ENCODE data around the gene DDR1. TPM values are rescaled to one million over a fixed set of nuclear protein-coding genes. Genes with fewer than 3 reads are reported as not detected.
"Not testable (repeated sequence)": the region's sequence is repeated elsewhere in the genome, so short reads cannot be mapped to it uniquely, and the experiment has no call there.

Gene DDR1
- total RNA-seq, 2 experiments from 2014 or later, result 10.9 to 11.3 TPM

DNA sequence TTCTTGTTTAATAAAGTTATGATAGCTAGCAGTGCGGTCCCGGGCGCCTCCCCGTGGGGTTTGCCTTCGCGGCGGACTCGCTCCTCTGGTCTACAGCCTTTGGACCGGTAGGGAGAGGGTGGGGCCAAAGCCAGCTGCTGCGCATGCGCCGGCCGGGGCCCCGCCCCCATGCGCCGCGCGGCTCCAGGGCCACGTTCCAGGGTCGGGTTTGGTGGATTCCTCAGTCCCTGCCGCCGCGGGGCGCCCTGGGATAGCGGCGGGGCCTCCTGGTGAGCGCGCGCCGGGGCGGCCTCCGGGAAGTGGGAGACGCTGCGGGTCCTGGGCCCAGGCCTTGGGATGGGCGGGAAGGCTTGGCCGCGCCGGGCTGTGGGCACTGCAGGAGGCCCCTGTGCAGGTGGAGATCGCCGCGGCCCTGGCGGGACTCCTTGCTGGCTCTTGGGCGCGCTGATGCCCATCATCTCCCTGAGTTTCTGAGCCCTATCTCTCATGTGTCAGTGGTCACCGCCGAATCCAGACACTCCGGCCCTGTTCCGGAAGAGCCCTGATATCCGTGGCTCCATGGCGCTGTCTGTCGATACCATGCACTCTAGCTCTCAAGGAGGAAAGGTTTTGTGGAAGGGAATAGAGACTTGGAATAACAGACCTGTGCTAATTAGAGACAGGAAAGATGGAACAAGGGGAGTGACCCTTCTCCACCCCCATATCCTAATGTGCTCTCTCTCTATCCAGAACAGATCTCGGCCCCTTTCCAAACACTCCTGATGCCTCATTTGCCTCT is 29.9 kb downstream of the DDR1 start, which contains the start of gene VARS2:
Gene VARS2, plus strand, starts transcription at position 163 of the 778 bp plus-strand sequence. Its CDS starts 599 bp downstream, at position 762.
- peaks cover 15% of the 10 kb centered on the region for H3K36me3 Mint-ChIP-seq
- peaks cover 25% of the 10 kb centered on the region for H3K4me1 Mint-ChIP-seq
- no peaks in the 10 kb centered on the region for H3K9me3 Mint-ChIP-seq
- H3K27me3 Mint-ChIP-seq, result no peaks in the 10 kb centered on the region
- peak within 1 kb of the TSS; percentile 98 for H3K4me3 Mint-ChIP-seq
- peak; percentile 95 for ATAC-seq (ENCODE audit: low read depth)
- DNase-seq, result peak; percentile 95
- peak within 1 kb of the TSS; percentile 90 for H3K27ac Mint-ChIP-seq
- POLR2A ChIA-PET, result interaction anchor here (0.6 to 2.9 kb wide), 20 partner anchors 9 to 266 kb away, joined by 3 to 13 read pairs (median 4); partner anchors contain the start of genes CCHCR1, DDR1 and TCF19

DNA sequence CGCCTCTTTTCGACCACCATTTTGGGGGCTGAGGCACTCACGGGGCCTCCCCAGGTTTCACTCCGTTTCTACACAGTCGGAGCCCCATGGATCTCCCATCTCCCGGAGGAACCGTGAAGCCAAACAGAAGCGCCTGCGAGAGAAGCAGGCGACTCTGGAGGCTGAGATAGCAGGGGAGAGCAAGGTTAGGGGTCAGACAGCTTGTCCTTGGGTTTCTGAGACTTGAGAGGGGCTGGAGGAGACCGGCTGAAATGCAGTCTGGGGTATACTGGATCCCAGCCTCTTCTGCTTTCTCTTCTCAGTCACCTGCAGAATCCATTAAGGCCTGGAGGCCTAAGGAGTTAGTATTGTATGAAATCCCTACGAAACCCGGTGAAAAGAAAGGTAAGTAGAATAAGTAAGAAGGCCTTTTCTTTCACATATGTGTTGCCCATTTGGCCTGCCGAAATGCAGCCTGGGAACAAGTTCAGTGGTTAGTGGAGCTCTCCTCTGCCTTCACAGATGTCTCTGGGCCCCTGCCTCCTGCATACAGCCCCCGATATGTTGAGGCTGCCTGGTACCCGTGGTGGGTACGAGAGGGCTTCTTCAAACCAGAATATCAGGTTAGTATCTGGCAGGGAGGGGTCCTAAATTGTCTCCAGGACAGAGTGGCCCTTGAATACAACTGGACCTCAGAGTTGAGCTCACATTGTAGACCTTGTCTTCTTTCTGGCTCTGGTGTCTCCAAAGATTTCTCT is 30.7 kb downstream of the DDR1 start:
- Mint-ChIP-seq H3K9me3 (no peaks in the 10 kb centered on the region), H3K4me1 (peaks cover 24% of the 10 kb centered on the region), H3K36me3 (peaks cover 15% of the 10 kb centered on the region), H3K4me3 (peak overlapping the region; percentile 98), H3K27ac (peak overlapping the region; percentile 90), H3K27me3 (no peaks in the 10 kb centered on the region)
- no peak for ATAC-seq (ENCODE audit: low read depth)
- POLR2A ChIA-PET, result interaction anchor here (0.9 to 2.9 kb wide), 6 partner anchors 10 to 243 kb away, joined by 3 to 13 read pairs (median 4); partner anchors contain the start of genes CCHCR1 and TCF19
- DNase-seq, result peak; percentile 40

DNA sequence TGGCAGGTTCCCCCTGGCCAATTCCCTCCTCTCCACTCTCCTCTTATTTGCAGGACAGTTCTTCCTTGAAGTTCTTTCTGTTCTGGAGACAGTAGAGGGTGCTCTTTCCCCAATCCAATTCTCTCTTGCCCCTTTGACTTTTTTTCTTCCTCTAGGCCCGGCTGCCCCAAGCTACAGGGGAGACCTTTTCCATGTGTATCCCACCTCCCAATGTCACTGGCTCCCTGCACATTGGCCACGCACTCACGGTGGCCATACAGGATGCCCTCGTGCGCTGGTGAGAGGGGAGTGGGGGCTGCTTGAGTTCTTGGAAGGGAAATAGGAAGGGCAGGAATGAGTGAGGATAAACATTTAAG is 31.2 kb downstream of the DDR1 start:
- DNase-seq (no peak), ATAC-seq (ENCODE audit: low read depth) (no peak)
- H3K9me3 Mint-ChIP-seq, result no peaks in the 10 kb centered on the region
- peak overlapping the region; percentile 98 for H3K4me3 Mint-ChIP-seq
- POLR2A ChIA-PET, result interaction anchor here (0.5 to 2.9 kb wide), 4 partner anchors 86 to 185 kb away, joined by 3 to 13 read pairs (median 4); no protein-coding TSS in a partner anchor
- H3K4me1 Mint-ChIP-seq, result peaks cover 24% of the 10 kb centered on the region
- peak overlapping the region; percentile 62 for H3K27ac Mint-ChIP-seq
- H3K36me3 Mint-ChIP-seq, result peaks cover 17% of the 10 kb centered on the region
- H3K27me3 Mint-ChIP-seq, result no peaks in the 10 kb centered on the region

DNA sequence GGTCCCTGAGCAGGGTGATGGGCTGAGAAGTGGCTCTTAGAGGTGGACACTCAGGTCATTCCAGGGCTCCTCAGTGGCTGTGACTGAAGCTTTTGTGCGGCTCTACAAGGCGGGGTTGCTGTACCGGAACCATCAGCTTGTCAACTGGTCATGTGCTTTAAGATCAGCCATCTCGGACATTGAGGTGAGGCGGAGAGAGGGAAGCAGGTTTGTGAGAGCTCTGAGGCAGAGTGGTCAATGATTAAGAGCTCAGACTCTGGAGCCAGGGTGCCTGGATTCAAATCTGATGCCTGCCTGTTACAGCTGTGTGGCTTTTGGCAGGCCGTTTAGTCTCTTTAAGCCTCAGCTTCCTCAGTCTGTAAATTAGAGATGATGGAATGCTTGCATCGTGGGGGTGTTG is 32.7 kb downstream of the DDR1 start:
- DNase-seq, result no peak

DNA sequence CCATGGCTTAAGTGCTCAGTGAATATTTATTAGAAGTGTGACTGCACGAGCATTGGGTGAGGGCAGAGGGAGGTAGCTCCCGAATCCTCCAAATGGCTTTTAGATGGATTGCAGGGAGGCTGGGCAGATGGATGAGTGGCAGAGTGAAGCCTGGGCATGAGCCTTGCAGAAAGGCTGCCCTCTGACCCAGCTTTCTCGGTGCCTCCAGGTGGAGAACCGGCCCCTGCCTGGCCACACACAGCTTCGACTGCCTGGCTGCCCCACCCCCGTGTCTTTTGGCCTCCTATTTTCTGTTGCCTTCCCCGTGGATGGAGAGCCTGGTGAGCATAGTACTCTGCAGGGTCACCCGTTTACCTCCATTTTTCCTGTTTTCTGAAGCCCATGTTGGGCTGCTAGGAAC is 33.2 kb downstream of the DDR1 start:
- Mint-ChIP-seq H3K27ac (no peak overlapping the region), H3K4me3 (no peak overlapping the region)

More for the DNA sequence above, 32.7 kb downstream of the DDR1 start:
- Mint-ChIP-seq H3K27me3 (no peaks in the 10 kb centered on the region), H3K4me1 (peaks cover 21% of the 10 kb centered on the region), H3K27ac (no peak overlapping the region), H3K4me3 (no peak overlapping the region), H3K36me3 (peaks cover 15% of the 10 kb centered on the region), H3K9me3 (no peaks in the 10 kb centered on the region)
- no peak for ATAC-seq (ENCODE audit: low read depth)
- POLR2A ChIA-PET, result no interaction called here

DNA sequence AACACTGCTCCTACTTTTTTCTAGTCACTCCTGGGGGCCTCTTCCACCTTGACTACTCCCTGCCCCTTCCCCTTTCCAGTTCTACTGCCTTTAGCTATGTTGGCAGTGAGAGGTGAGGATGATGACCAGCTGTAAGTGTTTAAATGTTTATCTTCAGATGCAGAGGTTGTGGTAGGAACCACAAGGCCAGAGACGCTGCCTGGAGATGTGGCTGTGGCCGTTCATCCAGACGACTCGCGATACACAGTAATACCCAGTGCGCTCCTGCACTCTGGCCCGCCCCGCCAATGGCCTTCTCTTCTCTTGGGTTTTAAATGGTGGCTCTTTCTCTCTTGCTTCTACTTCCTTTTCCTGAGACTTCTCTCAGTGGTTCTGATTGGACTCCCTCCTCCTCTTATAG is 34.4 kb downstream of the DDR1 start:
- Mint-ChIP-seq H3K27ac (no peak overlapping the region), H3K36me3 (peaks cover 6% of the 10 kb centered on the region), H3K9me3 (no peaks in the 10 kb centered on the region), H3K27me3 (no peaks in the 10 kb centered on the region), H3K4me1 (peaks cover 23% of the 10 kb centered on the region), H3K4me3 (no peak overlapping the region)
- DNase-seq, result no peak
- POLR2A ChIA-PET, result no interaction called here
- ATAC-seq (ENCODE audit: low read depth), result no peak

More for the DNA sequence above, 33.2 kb downstream of the DDR1 start:
- no peaks in the 10 kb centered on the region for H3K27me3 Mint-ChIP-seq
- peaks cover 23% of the 10 kb centered on the region for H3K4me1 Mint-ChIP-seq
- no peak for ATAC-seq (ENCODE audit: low read depth)
- no peaks in the 10 kb centered on the region for H3K9me3 Mint-ChIP-seq
- no peak for DNase-seq
- peaks cover 12% of the 10 kb centered on the region for H3K36me3 Mint-ChIP-seq
- POLR2A ChIA-PET, result no interaction called here

DNA sequence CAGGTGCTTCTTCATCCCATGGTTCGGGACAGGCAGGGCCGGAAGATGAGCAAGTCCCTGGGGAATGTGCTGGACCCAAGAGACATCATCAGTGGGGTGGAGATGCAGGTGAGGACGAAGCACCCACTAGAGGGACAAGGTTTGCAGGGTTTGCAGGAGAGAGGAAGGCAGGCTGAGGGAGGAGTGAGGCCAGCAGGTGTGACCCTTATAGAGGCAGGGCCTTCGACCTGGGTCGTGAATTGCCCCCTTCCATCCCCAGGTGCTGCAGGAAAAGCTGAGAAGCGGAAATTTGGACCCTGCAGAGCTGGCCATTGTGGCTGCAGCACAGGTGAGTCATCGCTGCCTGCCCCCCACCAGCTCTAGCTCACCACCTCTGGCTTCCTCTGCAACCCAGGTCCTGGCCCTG is 38.1 kb downstream of the DDR1 start:
- Mint-ChIP-seq H3K36me3 (peaks cover 17% of the 10 kb centered on the region), H3K4me3 (no peak overlapping the region), H3K27me3 (no peaks in the 10 kb centered on the region), H3K27ac (peak overlapping the region; percentile 34), H3K4me1 (peaks cover 11% of the 10 kb centered on the region), H3K9me3 (no peaks in the 10 kb centered on the region)
- no peak for ATAC-seq (ENCODE audit: low read depth)
- POLR2A ChIA-PET, result no interaction called here
- no peak for DNase-seq

DNA sequence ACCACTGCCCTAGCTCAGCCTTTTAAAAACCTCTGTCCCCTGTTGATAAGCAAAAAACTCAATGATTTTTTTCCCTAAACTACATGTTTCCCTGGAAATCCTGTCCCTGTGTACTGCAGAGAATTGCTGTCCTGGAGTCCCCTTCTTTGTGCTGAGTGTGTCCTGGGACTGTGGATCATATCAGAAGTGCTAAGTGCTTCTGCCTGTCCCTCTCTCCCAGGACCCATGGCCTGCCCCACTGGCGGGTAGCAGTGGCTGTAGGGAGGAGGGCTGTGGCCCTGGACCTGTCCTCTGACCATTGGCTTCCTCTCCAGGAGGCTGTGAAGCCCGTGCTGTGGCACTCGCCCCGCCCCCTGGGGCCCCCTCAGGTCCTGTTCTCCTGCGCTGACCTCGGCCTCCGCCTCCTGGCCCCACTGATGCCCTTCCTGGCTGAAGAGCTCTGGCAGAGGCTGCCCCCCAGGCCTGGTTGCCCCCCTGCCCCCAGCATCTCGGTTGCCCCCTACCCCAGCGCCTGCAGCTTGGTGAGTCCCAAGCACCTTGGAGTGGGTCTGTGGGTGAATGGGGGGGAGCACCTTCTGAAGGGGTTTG is 39.8 kb downstream of the DDR1 start:
- DNase-seq; ATAC-seq (ENCODE audit: low read depth); H3K27ac Mint-ChIP-seq; H3K4me3 Mint-ChIP-seq; H3K9me3 Mint-ChIP-seq; H3K4me1 Mint-ChIP-seq; H3K27me3 Mint-ChIP-seq: not testable (repeated sequence)
- POLR2A ChIA-PET, result interaction anchor here (0.5 kb wide), 1 partner anchor 180 kb away, joined by 4 read pairs; the partner anchor contains the start of gene IER3
- peaks cover 27% of the 10 kb centered on the region for H3K36me3 Mint-ChIP-seq

DNA sequence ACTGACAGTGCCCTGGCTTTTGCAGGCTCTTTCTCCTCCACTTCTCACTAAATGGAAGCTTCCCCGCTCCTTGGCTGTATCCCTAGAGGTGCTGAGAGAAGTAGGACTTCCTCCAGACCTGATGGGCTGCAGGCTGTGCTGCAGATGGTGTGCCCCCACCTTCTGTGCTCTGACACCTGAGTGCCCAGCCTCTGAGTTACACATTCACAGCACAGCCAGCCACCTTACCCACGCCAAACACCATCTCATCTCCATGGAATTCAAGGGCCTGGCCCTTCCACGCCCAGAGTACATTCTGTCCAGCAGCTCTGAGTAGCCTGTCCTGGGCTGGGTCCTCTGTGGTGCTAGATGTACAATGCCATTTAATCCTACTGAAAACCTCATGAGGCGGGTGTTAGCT is 42.3 kb downstream of the DDR1 start:
- DNase-seq, result no peak
- no peaks in the 10 kb centered on the region for H3K27me3 Mint-ChIP-seq
- peaks cover 3% of the 10 kb centered on the region for H3K9me3 Mint-ChIP-seq

DNA sequence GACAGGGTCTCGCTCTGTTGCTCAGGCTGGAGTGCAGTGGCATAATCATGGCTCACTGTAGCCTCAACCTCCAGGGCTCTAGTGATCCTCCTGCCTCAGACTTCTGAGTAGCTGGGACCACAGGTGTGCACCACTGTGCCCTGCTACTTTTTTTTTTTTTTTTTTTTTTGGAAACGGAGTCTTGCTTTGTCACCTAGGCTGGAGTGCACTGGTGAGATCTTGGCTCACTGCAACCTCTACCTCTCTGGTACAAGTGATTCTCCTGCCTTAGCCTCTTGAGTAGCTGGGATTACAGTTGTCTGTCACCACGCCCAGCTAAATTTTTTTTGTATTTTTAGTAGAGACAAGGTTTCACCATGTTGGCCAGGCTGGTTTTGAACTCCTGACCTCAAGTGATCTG is 42.8 kb downstream of the DDR1 start:
- H3K27me3 Mint-ChIP-seq; H3K27ac Mint-ChIP-seq; DNase-seq; POLR2A ChIA-PET; H3K4me1 Mint-ChIP-seq; H3K9me3 Mint-ChIP-seq; ATAC-seq (ENCODE audit: low read depth); H3K4me3 Mint-ChIP-seq: not testable (repeated sequence)
- peaks cover 26% of the 10 kb centered on the region for H3K36me3 Mint-ChIP-seq

More for the DNA sequence above, 42.3 kb downstream of the DDR1 start:
- Mint-ChIP-seq H3K4me1 (peaks cover 5% of the 10 kb centered on the region), H3K27ac (no peak overlapping the region), H3K36me3 (peaks cover 26% of the 10 kb centered on the region), H3K4me3 (no peak overlapping the region)
- ATAC-seq (ENCODE audit: low read depth), result no peak
- POLR2A ChIA-PET, result interaction anchor here (1.0 kb wide), 1 partner anchor 13 kb away, joined by 3 read pairs; the partner anchor contains the start of gene VARS2

DNA sequence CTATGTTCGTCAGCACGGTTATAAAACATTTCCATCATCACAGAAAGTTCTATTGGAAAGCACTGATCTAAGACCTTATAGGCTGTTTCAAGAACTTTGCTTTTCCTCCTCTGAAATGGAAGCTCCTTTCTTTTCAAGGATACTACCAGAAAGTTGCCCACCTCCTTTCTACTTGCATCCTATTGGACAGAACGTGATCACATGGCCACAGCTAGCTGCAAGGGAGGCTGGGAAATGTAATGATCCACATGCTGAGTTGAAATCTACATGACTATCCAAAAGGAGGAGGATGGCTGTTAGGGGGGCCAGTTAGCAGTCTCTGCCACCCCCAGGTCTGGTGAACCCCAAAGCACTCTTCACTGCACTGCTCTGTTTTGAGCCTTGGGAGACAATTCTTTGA is 44.4 kb downstream of the DDR1 start:
- ATAC-seq (ENCODE audit: low read depth), result no peak
- Mint-ChIP-seq H3K9me3 (peaks cover 3% of the 10 kb centered on the region), H3K27me3 (no peaks in the 10 kb centered on the region), H3K27ac (no peak overlapping the region), H3K36me3 (peaks cover 26% of the 10 kb centered on the region), H3K4me1 (no peaks in the 10 kb centered on the region), H3K4me3 (no peak overlapping the region)
- POLR2A ChIA-PET, result interaction anchor here (0.7 kb wide), 1 partner anchor 15 kb away, joined by 3 read pairs; the partner anchor contains the start of gene VARS2
- DNase-seq, result no peak

DNA sequence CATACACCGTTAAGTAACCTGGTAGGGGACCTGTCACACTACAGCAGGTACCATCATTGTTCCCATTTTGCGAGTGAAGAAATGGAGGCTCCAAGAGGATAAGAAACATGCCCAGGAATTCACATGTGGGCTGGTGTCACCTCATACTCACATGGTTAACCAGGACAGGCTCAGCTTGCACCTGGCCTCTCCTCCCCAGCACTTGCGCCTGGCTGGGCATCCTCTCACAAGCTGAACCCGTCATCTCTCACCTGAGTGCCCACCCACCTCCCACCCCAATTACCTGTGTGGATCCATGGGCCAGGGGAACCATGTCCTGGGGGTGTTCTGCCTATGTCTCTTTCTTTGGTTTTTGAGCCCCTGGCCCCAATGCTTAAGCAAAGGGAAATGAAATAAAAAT is 46.2 kb downstream of the DDR1 start:
- H3K27ac Mint-ChIP-seq, result no peak overlapping the region
- H3K4me1 Mint-ChIP-seq, result no peaks in the 10 kb centered on the region
- H3K36me3 Mint-ChIP-seq, result peaks cover 26% of the 10 kb centered on the region
- no peak overlapping the region for H3K4me3 Mint-ChIP-seq
- ATAC-seq (ENCODE audit: low read depth) (no peak), DNase-seq (no peak)
- peaks cover 3% of the 10 kb centered on the region for H3K27me3 Mint-ChIP-seq
- peaks cover 3% of the 10 kb centered on the region for H3K9me3 Mint-ChIP-seq
- POLR2A ChIA-PET, result interaction anchor here (1.6 kb wide), 1 partner anchor 25 kb away, joined by 3 read pairs; no protein-coding TSS in a partner anchor

DNA sequence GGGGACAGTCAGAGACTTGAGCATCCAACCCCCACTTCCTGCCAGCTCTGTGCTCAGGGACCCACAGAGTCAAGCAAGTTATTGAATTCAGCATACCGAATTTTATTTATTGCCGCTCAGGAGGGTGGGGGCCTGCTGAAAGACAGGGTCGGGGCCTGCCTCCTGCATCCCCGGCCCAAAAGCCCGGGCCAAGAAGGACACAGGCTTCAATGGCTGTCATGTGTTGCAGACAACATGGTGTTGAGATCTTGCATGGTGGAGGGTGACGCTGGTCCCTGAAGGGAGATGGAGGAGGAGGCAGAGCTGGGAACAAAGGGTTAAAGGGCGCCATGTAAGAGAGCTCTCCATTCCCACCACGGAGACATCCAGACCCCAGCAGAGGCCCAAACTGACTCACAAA is 47.0 kb downstream of the DDR1 start:
- Mint-ChIP-seq H3K4me1 (no peaks in the 10 kb centered on the region), H3K27me3 (peaks cover 5% of the 10 kb centered on the region), H3K27ac (no peak overlapping the region), H3K4me3 (no peak overlapping the region), H3K36me3 (peaks cover 23% of the 10 kb centered on the region), H3K9me3 (peaks cover 3% of the 10 kb centered on the region)
- POLR2A ChIA-PET, result interaction anchor here (1.6 kb wide), 1 partner anchor 24 kb away, joined by 3 read pairs; no protein-coding TSS in a partner anchor
- DNase-seq (no peak), ATAC-seq (ENCODE audit: low read depth) (no peak)
